GM12873 (cell line): ENCODE measurements around the gene PTCHD1.

Source experiments
- TF ChIP-seq, protein P1 (sequence below): IDR thresholded peaks from 2 replicates; pipeline ENCODE4 v1.5.1; 2012; ENCODE audit warnings: low read depth, mild to moderate bottlenecking, moderate library complexity, low read length, control low read depth; ENCODE audit not compliant: insufficient read depth; ENCODE audit errors: missing control alignments

Gene PTCHD1

DNA sequence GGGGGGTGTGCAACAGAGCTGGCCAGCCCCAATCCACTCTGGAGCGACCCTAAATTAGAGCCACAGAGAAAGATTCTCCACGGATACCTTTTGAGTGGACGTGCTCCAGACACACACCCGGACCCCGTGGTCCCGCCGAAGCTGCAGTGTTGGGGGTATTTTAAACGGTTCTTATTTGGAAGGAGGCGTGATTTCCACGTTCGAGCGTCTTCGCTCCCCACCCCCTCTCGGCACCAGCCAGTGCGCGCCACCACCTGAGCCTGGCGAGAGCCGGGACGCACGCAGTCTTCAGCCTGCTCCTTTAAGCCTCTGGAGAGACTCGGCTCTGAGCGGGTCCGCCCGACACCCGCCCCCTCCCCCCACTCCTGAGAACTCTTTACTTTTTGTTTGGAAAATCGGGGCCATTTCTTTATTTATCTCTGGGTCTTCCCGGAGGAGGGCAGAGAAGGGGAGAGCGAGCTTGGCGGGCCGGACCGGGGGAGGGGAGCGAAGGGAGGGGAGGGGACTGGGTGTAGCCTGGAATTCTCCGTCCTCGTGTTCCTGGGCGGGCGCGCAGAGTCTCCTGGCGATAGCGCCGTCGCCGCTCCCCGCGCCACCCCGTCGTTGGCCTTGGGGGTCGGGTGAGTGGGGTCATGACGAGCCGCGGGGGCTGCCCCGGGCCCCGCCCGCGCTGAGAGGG, 668 bp upstream of the PTCHD1 start:
- TF ChIP-seq, protein P1, sequence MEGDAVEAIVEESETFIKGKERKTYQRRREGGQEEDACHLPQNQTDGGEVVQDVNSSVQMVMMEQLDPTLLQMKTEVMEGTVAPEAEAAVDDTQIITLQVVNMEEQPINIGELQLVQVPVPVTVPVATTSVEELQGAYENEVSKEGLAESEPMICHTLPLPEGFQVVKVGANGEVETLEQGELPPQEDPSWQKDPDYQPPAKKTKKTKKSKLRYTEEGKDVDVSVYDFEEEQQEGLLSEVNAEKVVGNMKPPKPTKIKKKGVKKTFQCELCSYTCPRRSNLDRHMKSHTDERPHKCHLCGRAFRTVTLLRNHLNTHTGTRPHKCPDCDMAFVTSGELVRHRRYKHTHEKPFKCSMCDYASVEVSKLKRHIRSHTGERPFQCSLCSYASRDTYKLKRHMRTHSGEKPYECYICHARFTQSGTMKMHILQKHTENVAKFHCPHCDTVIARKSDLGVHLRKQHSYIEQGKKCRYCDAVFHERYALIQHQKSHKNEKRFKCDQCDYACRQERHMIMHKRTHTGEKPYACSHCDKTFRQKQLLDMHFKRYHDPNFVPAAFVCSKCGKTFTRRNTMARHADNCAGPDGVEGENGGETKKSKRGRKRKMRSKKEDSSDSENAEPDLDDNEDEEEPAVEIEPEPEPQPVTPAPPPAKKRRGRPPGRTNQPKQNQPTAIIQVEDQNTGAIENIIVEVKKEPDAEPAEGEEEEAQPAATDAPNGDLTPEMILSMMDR = no peak

DNA sequence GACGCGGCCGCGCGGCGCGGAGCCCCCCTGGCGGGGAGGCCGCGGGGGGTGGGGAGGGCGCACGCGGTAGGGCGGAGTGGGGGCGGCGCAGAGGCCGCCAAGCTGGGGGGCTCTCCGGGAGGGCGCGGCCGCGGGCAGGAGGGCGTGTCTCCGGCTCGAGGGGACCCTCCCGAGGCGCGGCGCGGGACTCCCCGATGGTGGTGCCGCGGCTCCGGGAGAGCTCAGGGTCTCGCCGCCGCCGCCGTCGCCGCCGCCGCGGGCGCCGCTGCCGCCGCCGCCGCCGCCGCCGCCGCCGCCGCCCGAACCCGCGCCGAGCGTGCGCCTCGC, 165 bp upstream of the PTCHD1 start:
- TF ChIP-seq, protein P1 = no peak

DNA sequence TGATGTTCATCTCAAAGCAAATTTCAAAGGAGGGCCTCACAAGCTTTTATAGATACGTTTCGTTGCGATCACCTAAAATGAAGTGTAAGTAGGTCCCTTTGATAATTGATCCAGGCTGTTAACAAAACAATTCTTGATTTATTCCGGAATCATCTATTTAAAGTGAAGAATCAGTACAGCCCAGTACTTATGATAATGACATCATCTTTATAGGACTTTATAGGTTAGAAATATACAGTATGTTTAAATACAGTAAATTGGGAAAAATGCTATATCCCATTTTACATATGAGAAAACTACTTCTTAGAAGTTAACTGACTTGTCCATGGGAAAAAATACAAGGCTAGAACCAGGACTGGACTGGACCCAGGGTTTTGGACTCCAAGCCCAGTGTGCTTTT, 3.7 kb downstream of the PTCHD1 start:
- TF ChIP-seq, protein P1 = no peak

DNA sequence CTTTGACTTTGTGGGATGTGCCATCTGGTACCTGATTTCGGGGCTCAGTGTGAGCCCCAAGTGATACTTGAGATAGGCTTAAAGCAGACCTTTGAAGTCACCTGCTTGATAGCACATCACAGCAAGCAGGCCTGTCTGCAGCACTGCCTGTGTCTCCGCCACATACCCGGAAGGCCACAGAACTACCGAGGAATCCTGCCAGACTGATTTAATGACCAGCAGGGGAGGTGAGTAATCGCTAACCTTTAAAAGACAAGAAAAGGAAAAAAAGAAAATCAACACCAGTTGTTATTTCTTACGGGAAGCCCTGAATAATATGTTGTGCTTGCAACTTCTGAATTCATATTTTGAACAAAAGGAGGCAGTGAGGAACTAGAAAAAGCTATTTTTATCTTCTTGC, 6.8 kb downstream of the PTCHD1 start:
- TF ChIP-seq, protein P1 = no peak

DNA sequence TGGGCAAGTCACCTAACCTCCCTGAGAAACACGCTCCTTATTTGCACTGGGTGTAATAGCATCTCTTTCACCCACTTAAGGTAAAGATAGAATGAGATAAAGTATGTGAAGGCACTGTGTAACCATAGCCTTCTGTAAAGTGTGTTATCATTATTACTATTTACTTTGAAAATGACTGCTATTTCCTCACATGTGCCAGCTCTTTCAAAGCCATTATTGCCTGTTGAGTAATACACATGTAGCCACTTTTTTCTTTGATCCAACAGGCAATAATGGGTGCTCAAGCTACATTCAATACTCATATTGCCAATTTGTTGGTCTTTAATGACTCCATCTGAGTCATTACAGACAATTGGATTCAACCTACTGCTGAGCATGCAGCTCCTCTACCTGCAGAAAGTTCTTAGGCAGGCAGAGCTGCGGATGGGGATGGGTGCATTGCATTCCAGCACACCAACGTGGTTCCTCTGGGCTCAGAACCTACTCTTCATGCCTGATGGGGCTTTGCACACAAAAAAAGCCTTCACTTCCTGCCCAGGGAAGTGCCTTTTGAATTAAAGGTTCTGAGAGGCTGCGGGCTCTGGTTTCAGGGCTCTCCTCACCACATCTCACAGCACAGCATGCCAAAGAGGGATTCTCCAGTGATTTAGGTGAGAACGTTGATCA, 9.7 kb downstream of the PTCHD1 start:
- TF ChIP-seq, protein P1 = no peak

DNA sequence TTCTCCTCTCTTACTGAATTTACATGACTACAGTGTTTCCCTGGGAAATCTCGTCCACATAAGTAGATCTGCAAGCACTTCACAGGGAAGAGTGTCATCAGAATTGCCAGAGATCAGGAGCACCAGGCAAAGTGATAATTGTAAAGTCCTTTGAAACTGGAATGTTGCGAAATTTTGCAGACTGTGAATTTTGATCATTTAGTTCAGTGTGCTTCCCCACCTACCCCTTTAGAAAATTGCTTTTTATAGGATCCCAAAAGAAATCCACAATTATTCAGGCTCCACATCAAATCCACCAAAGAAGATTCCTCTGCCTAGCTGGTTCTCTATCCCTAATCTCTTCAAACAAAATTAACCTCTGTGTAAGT, 10.2 kb downstream of the PTCHD1 start:
- TF ChIP-seq, protein P1 = no peak

DNA sequence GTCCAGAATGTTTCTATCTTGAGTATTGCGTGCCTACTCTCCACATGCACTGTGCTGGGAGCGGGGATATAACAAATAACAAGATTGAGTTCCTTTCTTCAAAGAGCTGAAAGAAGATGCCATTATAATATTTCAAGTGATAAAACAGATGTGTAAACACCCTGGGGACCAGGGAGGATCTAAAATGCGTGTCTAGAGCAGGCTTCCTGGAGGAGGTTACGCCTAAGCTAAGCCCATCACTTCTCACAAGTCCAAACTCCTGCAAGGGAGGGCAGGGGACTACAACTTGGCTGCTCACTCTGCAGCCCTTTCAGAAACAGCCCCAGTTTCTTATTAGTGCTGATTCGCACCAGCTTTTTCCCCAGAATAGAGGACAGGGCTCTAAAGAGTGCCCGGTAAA, 21.5 kb downstream of the PTCHD1 start:
- TF ChIP-seq, protein P1 = no peak

DNA sequence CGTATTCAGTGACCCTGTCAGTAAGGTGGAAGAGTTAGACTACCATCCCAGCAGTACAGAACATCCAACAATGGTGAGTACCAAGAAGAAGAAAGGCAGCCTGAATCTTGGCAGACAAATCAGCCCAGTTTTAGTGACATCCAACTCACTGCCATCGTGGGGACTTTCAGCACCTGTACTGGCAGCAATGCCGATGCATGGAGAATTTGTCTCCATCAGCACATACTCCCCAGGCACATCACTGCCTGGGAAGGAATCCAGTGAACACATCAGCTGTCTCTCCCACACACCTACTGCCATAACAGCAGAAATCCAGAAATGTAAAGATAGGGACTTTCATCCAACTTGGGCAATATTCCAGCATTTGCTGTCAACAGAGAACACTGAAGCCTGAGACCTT, 29.8 kb downstream of the PTCHD1 start:
- TF ChIP-seq, protein P1 = no peak
